Measurements from ENCODE around the gene HCFC1.

- TF ChIP-seq POLR2A (IDR thresholded peaks at IDR 0.05) (no peak), POLR2AphosphoS5 (IDR thresholded peaks at IDR 0.05) (no peak), CTCF (IDR thresholded peaks at IDR 0.05) (no peak), EP300 (IDR thresholded peaks at IDR 0.05) (no peak)
These were observed 44.1 kb upstream of the HCFC1 start for GRCh38 chrX:154015581-154016264.
